SK-N-SH (cell line): ENCODE results near the gene RAPSN. TPM values are rescaled to one million over a fixed set of nuclear protein-coding genes. Genes with fewer than 3 reads are reported as not detected.

ENCODE experiments used
- CTCF ChIA-PET: fragments of 300-600, 350-600 bp; formaldehyde crosslinking; extraction: SDS; loops from one replicate; lab custom pipeline; 2021; lab: Yijun Ruan, JAX
- POLR2A ChIA-PET: fragments of 350-600 bp; sonication (Branson Sonifier 250); formaldehyde crosslinking; extraction: SDS; loops from one replicate; lab custom pipeline; 2020; ENCODE audit warnings: antibody characterized with exemption, inconsistent platforms; lab: Yijun Ruan, JAX
- DNase-seq: peaks from one replicate; pipeline ENCODE4 v3.0.0; 2012
- H2AFZ ChIP-seq: fragments of 200-600 bp; sonication (generic); 2 replicates; pipeline ENCODE4 v1.8.1; 2016; ENCODE audit warnings: antibody characterized with exemption, mild to moderate bottlenecking, low read depth
- H3F3A ChIP-seq: fragments of 200-600 bp; sonication (generic); replicated peaks from 2 replicates; pipeline ENCODE3; 2016; ENCODE audit warnings: antibody characterized with exemption, mild to moderate bottlenecking; ENCODE audit not compliant: insufficient read depth
- H3K27ac ChIP-seq, 2 experiments: fragments of 200-500 bp in 1 of 2; fragments of 200-600 bp in 1 of 2; sonication (Bioruptor generic) in 1 of 2; sonication (generic), shearing (Covaris generic) in 1 of 2; 2 replicates each; pipeline versions ENCODE4 v1.5.1 to v1.6.1; 2014 to 2016; ENCODE audit warnings: low read depth in 2 of 2, inconsistent platforms in 1 of 2, low read length in 1 of 2, mild to moderate bottlenecking in 1 of 2, mixed read lengths in 1 of 2
- H3K27me3 ChIP-seq: fragments of 200-600 bp; sonication (generic), shearing (Covaris generic); 2 replicates; pipeline ENCODE4 v1.6.1; 2016; ENCODE audit warnings: mixed run types; ENCODE audit not compliant: insufficient read depth
- H3K36me3 ChIP-seq, 2 experiments: fragments of 200-500 bp in 1 of 2; fragments of 200-600 bp in 1 of 2; sonication (Bioruptor generic) in 1 of 2; sonication (generic) in 1 of 2; replicated peaks in 1 of 2; 2 replicates each; pipeline versions ENCODE3 to v1.5.1; 2014 to 2016; ENCODE audit warnings: low read length in 1 of 2, mild to moderate bottlenecking in 1 of 2; ENCODE audit not compliant: insufficient read depth in 2 of 2, control insufficient read depth in 1 of 2
- H3K4me1 ChIP-seq, 2 experiments: fragments of 200-500 bp in 1 of 2; fragments of 200-600 bp in 1 of 2; sonication (Bioruptor generic) in 1 of 2; sonication (generic), shearing (Covaris generic) in 1 of 2; 2 replicates each; pipeline versions ENCODE4 v1.5.1 to v1.6.1; 2014 to 2016; ENCODE audit warnings: low read depth in 1 of 2, low read length in 1 of 2, mixed run types in 1 of 2; ENCODE audit not compliant: insufficient read depth in 2 of 2, control insufficient read depth in 1 of 2
- H3K4me2 ChIP-seq: fragments of 200-600 bp; sonication (generic), shearing (Covaris generic); 2 replicates; pipeline ENCODE4 v1.6.1; 2017; ENCODE audit warnings: mixed run types
- H3K4me3 ChIP-seq, 2 experiments: fragments of 200-500 bp in 1 of 2; fragments of 200-600 bp in 1 of 2; sonication (Bioruptor generic) in 1 of 2; sonication (generic), shearing (Covaris generic) in 1 of 2; 2 replicates each; pipeline versions ENCODE4 v1.5.1 to v1.8.1; 2014 to 2016; ENCODE audit warnings: low read depth in 2 of 2, inconsistent platforms in 1 of 2, low read length in 1 of 2, mild to moderate bottlenecking in 1 of 2, mixed read lengths in 1 of 2, moderate library complexity in 1 of 2
- H3K79me2 ChIP-seq: fragments of 200-600 bp; sonication (generic); 2 replicates; pipeline ENCODE4 v1.8.1; 2017; ENCODE audit warnings: mild to moderate bottlenecking; ENCODE audit not compliant: insufficient read depth
- H3K9ac ChIP-seq: fragments of 200-600 bp; sonication (generic); 2 replicates; pipeline ENCODE4 v1.6.1; 2017; ENCODE audit warnings: mixed run types
- H3K9me2 ChIP-seq: fragments of 200-600 bp; sonication (generic); 2 replicates; pipeline ENCODE4 v1.6.1; 2017; ENCODE audit warnings: mixed run types
- H3K9me3 ChIP-seq: fragments of 200-600 bp; sonication (generic); 2 replicates; pipeline ENCODE4 v1.6.1; 2017; ENCODE audit warnings: mixed run types, mild to moderate bottlenecking, moderate library complexity
- H4K20me1 ChIP-seq: fragments of 200-600 bp; sonication (generic); 2 replicates; pipeline ENCODE4 v1.6.1; 2017; ENCODE audit warnings: mild to moderate bottlenecking, mixed run types; ENCODE audit not compliant: insufficient read depth
- ELF1 ChIP-seq: IDR thresholded peaks from 2 replicates; pipeline ENCODE4 v1.4.0; 2012
- EP300 ChIP-seq, 2 experiments: IDR thresholded peaks; 2 replicates each; pipeline versions ENCODE4 v1.4.0 to v1.6.1; 2012; ENCODE audit warnings: borderline replicate concordance in 1 of 2, low read depth in 1 of 2, low read length in 1 of 2
- FOSL2 ChIP-seq: IDR thresholded peaks from 2 replicates; pipeline ENCODE4 v1.4.0; 2012; ENCODE audit warnings: low read depth, mild to moderate bottlenecking, moderate library complexity, borderline replicate concordance
- FOXJ3 ChIP-seq: sonication (generic); formaldehyde crosslinking; IDR thresholded peaks from 2 replicates; pipeline ENCODE4 v1.5.1; 2020; ENCODE audit warnings: mild to moderate bottlenecking, missing genetic modification reagents
- FOXM1 ChIP-seq: IDR thresholded peaks from 2 replicates; pipeline ENCODE4 v1.4.0; 2012; ENCODE audit warnings: low read depth, mild to moderate bottlenecking
- MEF2A ChIP-seq: IDR thresholded peaks from 2 replicates; pipeline ENCODE4 v1.4.0; 2012; ENCODE audit warnings: low read depth, borderline replicate concordance
- MXI1 ChIP-seq: IDR thresholded peaks from 2 replicates; pipeline ENCODE4 v1.6.1; 2012; ENCODE audit warnings: mild to moderate bottlenecking, low read depth, low read length, improper control_type of control experiment
- NFIC ChIP-seq: IDR thresholded peaks from 2 replicates; pipeline ENCODE4 v1.4.0; 2012; ENCODE audit warnings: borderline replicate concordance
- NRF1 ChIP-seq: IDR thresholded peaks from 2 replicates; pipeline ENCODE4 v1.6.1; 2012; ENCODE audit warnings: low read depth, mild to moderate bottlenecking, low read length
- POLR2AphosphoS5 ChIP-seq: IDR thresholded peaks from 2 replicates; pipeline ENCODE4 v1.6.1; 2012; ENCODE audit warnings: low read depth, low read length
- RAD21 ChIP-seq: IDR thresholded peaks from 2 replicates; pipeline ENCODE4 v1.6.1; 2012; ENCODE audit warnings: mild to moderate bottlenecking, low read length
- RXRA ChIP-seq: IDR thresholded peaks from 2 replicates; pipeline ENCODE4 v1.4.0; 2012; ENCODE audit warnings: low read depth, mild to moderate bottlenecking, borderline replicate concordance
- TEAD4 ChIP-seq: IDR thresholded peaks from 2 replicates; pipeline ENCODE4 v1.4.0; 2012; ENCODE audit warnings: mild to moderate bottlenecking, borderline replicate concordance; ENCODE audit not compliant: insufficient read depth
- WGBS: methylation state at CpG from one replicate; pipeline ENCODE4 v1.1.6; 2017; ENCODE audit warnings: low lambda C conversion rate; 5-methylcytosine and 5-hydroxymethylcytosine counted together
- polyA plus RNA-seq, 3 experiments: library from polyadenylated mRNA; depleted of rRNA; stranded (reverse); fragments of >200 nt; gene quantifications; 2 replicates each; pipeline ENCODE4 v1.2.3, GENCODE V29; 2012
- TF ChIP-seq, protein P1 (sequence below): fragments of 150-350 bp; IDR thresholded peaks from 2 replicates; pipeline ENCODE4 v1.6.1; 2016; ENCODE audit warnings: mild to moderate bottlenecking, low read depth, low read length
- TF ChIP-seq, protein P2 (sequence below): IDR thresholded peaks from 2 replicates; pipeline ENCODE4 v1.4.0; 2012; ENCODE audit warnings: low read depth
- TF ChIP-seq, protein P3 (sequence below): fragments of 150-350 bp; IDR thresholded peaks from 2 replicates; pipeline ENCODE4 v1.6.1; 2017; ENCODE audit warnings: antibody characterized with exemption, low read length, low read depth, borderline replicate concordance
- TF ChIP-seq, protein P4 (sequence below): IDR thresholded peaks from 2 replicates; pipeline ENCODE4; 2012

RAPSN gene
- polyA plus RNA-seq, 1 of the 3 experiments (the other 2 are of a cell fraction) = 0.07 TPM

DNA sequence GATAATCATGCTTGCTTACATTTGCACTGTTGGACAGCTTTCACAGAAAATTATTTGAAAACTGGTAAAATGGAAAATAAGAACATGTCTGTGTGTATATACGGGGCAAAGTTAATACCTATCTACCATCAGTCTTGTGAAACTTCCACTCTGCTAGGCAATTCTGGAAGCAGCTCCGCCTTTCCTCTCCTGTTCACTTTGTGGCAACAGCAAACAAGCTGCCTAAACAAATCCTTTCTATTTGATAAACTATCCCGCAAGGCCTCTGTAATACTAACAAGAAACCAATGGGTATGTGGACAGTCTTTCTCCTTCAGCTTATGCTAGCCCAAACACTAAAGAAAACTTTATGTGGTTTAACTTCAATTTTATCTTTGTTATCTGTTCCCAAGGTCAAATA, 39.2 kb upstream of the RAPSN start:
- Histone ChIP-seq H2AFZ (no peak overlapping the region), H3K36me3 (peaks cover 48 to 52% of the 10 kb centered on the region in 2 experiments), H4K20me1 (peaks cover 17% of the 10 kb centered on the region), H3K27me3 (no peaks in the 10 kb centered on the region), H3K9ac (no peak overlapping the region), H3K4me3 (no peak overlapping the region), H3K9me2 (no peaks in the 10 kb centered on the region), H3K9me3 (no peaks in the 10 kb centered on the region), H3F3A (peaks cover 18% of the 10 kb centered on the region), H3K4me2 (no peak overlapping the region), H3K4me1 (peaks cover 0 to 5% of the 10 kb centered on the region in 2 experiments; a peak in 2 of 4 replicates), H3K79me2 (peaks cover 75% of the 10 kb centered on the region), H3K27ac (peak overlapping the region in 1 of 2 experiments; percentile 47; a peak in 2 of 4 replicates)
- ChIA-PET POLR2A (interaction anchor here (0.9 kb wide), 1 partner anchor 25 kb away, joined by 3 read pairs; no protein-coding TSS in a partner anchor), CTCF (interaction anchor here (0.8 to 1.7 kb wide), 2 partner anchors 11 to 19 kb away, joined by 3 to 8 read pairs; no protein-coding TSS in a partner anchor)
- TF ChIP-seq ELF1 = no peak
- no peak for TF ChIP-seq EP300 (IDR thresholded peaks at IDR 0.05; ENCODE audit: borderline replicate concordance in 1 of 2, low read depth in 1 of 2, low read length in 1 of 2)
- TF ChIP-seq RAD21 = no peak
- TF ChIP-seq MXI1 = no peak
- no peak for TF ChIP-seq POLR2AphosphoS5
- TF ChIP-seq, protein P1, sequence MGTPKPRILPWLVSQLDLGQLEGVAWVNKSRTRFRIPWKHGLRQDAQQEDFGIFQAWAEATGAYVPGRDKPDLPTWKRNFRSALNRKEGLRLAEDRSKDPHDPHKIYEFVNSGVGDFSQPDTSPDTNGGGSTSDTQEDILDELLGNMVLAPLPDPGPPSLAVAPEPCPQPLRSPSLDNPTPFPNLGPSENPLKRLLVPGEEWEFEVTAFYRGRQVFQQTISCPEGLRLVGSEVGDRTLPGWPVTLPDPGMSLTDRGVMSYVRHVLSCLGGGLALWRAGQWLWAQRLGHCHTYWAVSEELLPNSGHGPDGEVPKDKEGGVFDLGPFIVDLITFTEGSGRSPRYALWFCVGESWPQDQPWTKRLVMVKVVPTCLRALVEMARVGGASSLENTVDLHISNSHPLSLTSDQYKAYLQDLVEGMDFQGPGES = no peak
- no peak for TF ChIP-seq NFIC
- no peak for TF ChIP-seq NRF1
- no peak for TF ChIP-seq MEF2A
- TF ChIP-seq, protein P2, sequence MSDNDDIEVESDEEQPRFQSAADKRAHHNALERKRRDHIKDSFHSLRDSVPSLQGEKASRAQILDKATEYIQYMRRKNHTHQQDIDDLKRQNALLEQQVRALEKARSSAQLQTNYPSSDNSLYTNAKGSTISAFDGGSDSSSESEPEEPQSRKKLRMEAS = no peak
- no peak for TF ChIP-seq FOSL2
- TF ChIP-seq, protein P3, sequence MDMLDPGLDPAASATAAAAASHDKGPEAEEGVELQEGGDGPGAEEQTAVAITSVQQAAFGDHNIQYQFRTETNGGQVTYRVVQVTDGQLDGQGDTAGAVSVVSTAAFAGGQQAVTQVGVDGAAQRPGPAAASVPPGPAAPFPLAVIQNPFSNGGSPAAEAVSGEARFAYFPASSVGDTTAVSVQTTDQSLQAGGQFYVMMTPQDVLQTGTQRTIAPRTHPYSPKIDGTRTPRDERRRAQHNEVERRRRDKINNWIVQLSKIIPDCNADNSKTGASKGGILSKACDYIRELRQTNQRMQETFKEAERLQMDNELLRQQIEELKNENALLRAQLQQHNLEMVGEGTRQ = no peak
- TF ChIP-seq FOXJ3 = no peak
- TF ChIP-seq TEAD4 = no peak
- TF ChIP-seq, protein P4, sequence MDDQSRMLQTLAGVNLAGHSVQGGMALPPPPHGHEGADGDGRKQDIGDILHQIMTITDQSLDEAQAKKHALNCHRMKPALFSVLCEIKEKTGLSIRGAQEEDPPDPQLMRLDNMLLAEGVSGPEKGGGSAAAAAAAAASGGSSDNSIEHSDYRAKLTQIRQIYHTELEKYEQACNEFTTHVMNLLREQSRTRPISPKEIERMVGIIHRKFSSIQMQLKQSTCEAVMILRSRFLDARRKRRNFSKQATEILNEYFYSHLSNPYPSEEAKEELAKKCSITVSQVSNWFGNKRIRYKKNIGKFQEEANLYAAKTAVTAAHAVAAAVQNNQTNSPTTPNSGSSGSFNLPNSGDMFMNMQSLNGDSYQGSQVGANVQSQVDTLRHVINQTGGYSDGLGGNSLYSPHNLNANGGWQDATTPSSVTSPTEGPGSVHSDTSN = no peak
- TF ChIP-seq RXRA = no peak
- TF ChIP-seq FOXM1 = no peak
- no peak for DNase-seq
- WGBS = 91% methylated on average over 3 of the region's 3 CpGs
